HPDE6-E6E7 (cell line): ENCODE data around the gene CYB5D1.
A peak's percentile ranks its signal among the peaks of the same experiment; 100 is the strongest.

ENCODE experiments used
- DNase-seq: peaks from one replicate; pipeline ENCODE4 v3.0.0; 2011; ENCODE audit warnings: missing footprints; ENCODE audit errors: extremely low spot score

The CYB5D1 gene

GRCh38 chr17:7833795-7834541 lies 23.8 kb upstream of the CYB5D1 start, which contains the start of gene KDM6B:
KDM6B (plus strand) TSS chr17:7834217; CDS start chr17:7845555, 11,338 bp downstream.
- DNase-seq, result peak; percentile 74

- no peak for DNase-seq
Observed at GRCh38 chr17:7834542-7834956, 23.3 kb upstream of the CYB5D1 start.

GRCh38 chr17:7834957-7835813 lies 22.6 kb upstream of the CYB5D1 start:
- peak; percentile 84 for DNase-seq

GRCh38 chr17:7835814-7836595 lies 21.8 kb upstream of the CYB5D1 start:
- no peak for DNase-seq

GRCh38 chr17:7836596-7837407 lies 21.0 kb upstream of the CYB5D1 start:
- DNase-seq, result peak; percentile 56

- DNase-seq, result no peak
Observed at GRCh38 chr17:7837408-7838088, 20.3 kb upstream of the CYB5D1 start.

GRCh38 chr17:7838090-7839075 lies 19.4 kb upstream of the CYB5D1 start:
- DNase-seq, result no peak

GRCh38 chr17:7839190-7839875 lies 18.5 kb upstream of the CYB5D1 start:
- DNase-seq, result no peak

- DNase-seq, result no peak
Observed at GRCh38 chr17:7839876-7840261, 17.9 kb upstream of the CYB5D1 start.

GRCh38 chr17:7840441-7840840 lies 17.4 kb upstream of the CYB5D1 start:
- DNase-seq, result no peak

GRCh38 chr17:7840875-7841274 lies 16.9 kb upstream of the CYB5D1 start:
- no peak for DNase-seq

- peak; percentile 66 for DNase-seq
Observed at GRCh38 chr17:7841396-7841914, 16.3 kb upstream of the CYB5D1 start.

GRCh38 chr17:7841915-7842379 lies 15.9 kb upstream of the CYB5D1 start:
- DNase-seq, result no peak

- DNase-seq, result peak; percentile 35
Observed at GRCh38 chr17:7842380-7843256, 15.2 kb upstream of the CYB5D1 start.

GRCh38 chr17:7843257-7843535 lies 14.6 kb upstream of the CYB5D1 start:
- no peak for DNase-seq

- peak; percentile 56 for DNase-seq
Observed at GRCh38 chr17:7843536-7844291, 14.1 kb upstream of the CYB5D1 start.
